HG03342 (cell line): Measurements from ENCODE around the gene PRM3.

ENCODE experiments used
- ATAC-seq: cut with Tn5 transposase; IDR thresholded peaks from one replicate; pipeline ENCODE4 v1.9.1; 2021; ENCODE audit warnings: mild to moderate bottlenecking, moderate library complexity; ENCODE audit not compliant: unreplicated experiment

PRM3 gene

GRCh38 chr16:11229432-11229831 lies 44.0 kb downstream of the PRM3 start:
- ATAC-seq, result no peak

GRCh38 chr16:11225677-11226549 lies 47.5 kb downstream of the PRM3 start:
- peak; percentile 4 for ATAC-seq

- peak; percentile 81 for ATAC-seq
Observed at GRCh38 chr16:11224894-11225676, 48.3 kb downstream of the PRM3 start.

- peak; percentile 37 for ATAC-seq
Observed at GRCh38 chr16:11224096-11224893, 49.1 kb downstream of the PRM3 start.
